ENCODE data around the gene COP1. TPM values are rescaled to one million over a fixed set of nuclear protein-coding genes. Genes with fewer than 3 reads are reported as not detected.

COP1 gene
- total RNA-seq, 1 experiment from 2014 or later: 71.0 TPM

- Histone ChIP-seq H3K27ac (ENCODE audit: low read length) (no peak overlapping the region), H3K36me3 (ENCODE audit: insufficient read depth, low read length) (peaks cover 40% of the 10 kb centered on the region), H3K4me2 (ENCODE audit: low read depth, low read length, poor library complexity, severe bottlenecking) (no peak overlapping the region), H3K4me1 (ENCODE audit: low read length) (peaks cover 28% of the 10 kb centered on the region), H3K9me3 (ENCODE audit: low read length) (no peaks in the 10 kb centered on the region), H3K9me2 (replicated peaks; ENCODE audit: insufficient read depth, low read length) (no peaks in the 10 kb centered on the region), H3K9ac (ENCODE audit: low read length) (no peak overlapping the region), H3K79me2 (ENCODE audit: low read length) (peaks cover 94% of the 10 kb centered on the region), H3K27me3 (ENCODE audit: low read length) (no peaks in the 10 kb centered on the region), H3K4me3 (ENCODE audit: low read length) (no peak overlapping the region), H2AFZ (ENCODE audit: low read length) (no peak overlapping the region), H4K20me1 (ENCODE audit: insufficient read depth, low read depth, low read length) (no peaks in the 10 kb centered on the region)
- no peak for DNase-seq
Observed at GRCh38 chr1:176174108-176174507, 33.0 kb downstream of the COP1 start.

- H4K20me1 ChIP-seq (ENCODE audit: insufficient read depth, low read depth, low read length): 0 out of 2 replicates have a peak, but pooled peaks cover 4% of the 10 kb centered on the region
- H3K4me2 ChIP-seq (ENCODE audit: low read depth, low read length, poor library complexity, severe bottlenecking): no peak overlapping the region
- H3K36me3 ChIP-seq (ENCODE audit: insufficient read depth, low read length): peaks cover 43% of the 10 kb centered on the region
- no peak for DNase-seq
- no peak overlapping the region for H2AFZ ChIP-seq (ENCODE audit: low read length)
- peaks cover 92% of the 10 kb centered on the region for H3K79me2 ChIP-seq (ENCODE audit: low read length)
- peaks cover 9% of the 10 kb centered on the region for H3K4me1 ChIP-seq (ENCODE audit: low read length)
- no peaks in the 10 kb centered on the region for H3K9me2 ChIP-seq (replicated peaks; ENCODE audit: insufficient read depth, low read length)
- H3K9ac ChIP-seq (ENCODE audit: low read length): no peak overlapping the region
- H3K9me3 ChIP-seq (ENCODE audit: low read length): no peaks in the 10 kb centered on the region
- no peaks in the 10 kb centered on the region for H3K27me3 ChIP-seq (ENCODE audit: low read length)
- no peak overlapping the region for H3K4me3 ChIP-seq (ENCODE audit: low read length)
- no peak overlapping the region for H3K27ac ChIP-seq (ENCODE audit: low read length)
Observed at GRCh38 chr1:176172215-176172614, 34.9 kb downstream of the COP1 start.

DNA sequence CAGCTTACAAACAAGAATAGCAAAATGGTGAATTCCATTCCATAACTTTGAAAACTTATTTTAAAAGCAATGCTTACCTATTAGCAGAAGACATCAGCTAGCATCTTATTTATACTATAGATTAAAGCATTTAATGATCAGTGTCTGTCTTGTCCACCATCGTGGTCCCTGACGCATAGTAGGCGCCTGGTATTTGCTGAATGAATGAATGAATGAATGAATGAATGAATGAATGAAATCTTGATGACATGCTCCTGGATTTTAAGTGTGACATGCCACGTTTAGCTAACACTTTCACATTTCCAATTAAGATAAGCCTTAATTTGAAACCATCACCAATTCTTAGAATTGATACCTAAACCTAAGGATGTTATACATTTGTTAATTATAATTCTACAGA is 39.9 kb downstream of the COP1 start:
- Histone ChIP-seq H3K9ac (ENCODE audit: low read length) (no peak overlapping the region), H3K79me2 (ENCODE audit: low read length) (peaks cover 93% of the 10 kb centered on the region), H3K4me1 (ENCODE audit: low read length) (no peaks in the 10 kb centered on the region), H3K27me3 (ENCODE audit: low read length) (no peaks in the 10 kb centered on the region), H3K27ac (ENCODE audit: low read length) (no peak overlapping the region), H2AFZ (ENCODE audit: low read length) (no peak overlapping the region), H3K4me2 (ENCODE audit: low read depth, low read length, poor library complexity, severe bottlenecking) (no peak overlapping the region), H3K4me3 (ENCODE audit: low read length) (no peak overlapping the region), H3K9me3 (ENCODE audit: low read length) (no peaks in the 10 kb centered on the region), H3K36me3 (ENCODE audit: insufficient read depth, low read length) (peaks cover 27% of the 10 kb centered on the region), H3K9me2 (replicated peaks; ENCODE audit: insufficient read depth, low read length) (no peaks in the 10 kb centered on the region), H4K20me1 (ENCODE audit: insufficient read depth, low read depth, low read length) (0 out of 2 replicates have a peak, but pooled peaks cover 4% of the 10 kb centered on the region)
- DNase-seq: no peak

GRCh38 chr1:176165573-176165972 is 41.5 kb downstream of the COP1 start:
- Histone ChIP-seq H3K27me3 (ENCODE audit: low read length) (no peaks in the 10 kb centered on the region), H3K27ac (ENCODE audit: low read length) (no peak overlapping the region), H3K4me1 (ENCODE audit: low read length) (no peaks in the 10 kb centered on the region), H3K9ac (ENCODE audit: low read length) (no peak overlapping the region), H2AFZ (ENCODE audit: low read length) (no peak overlapping the region), H3K79me2 (ENCODE audit: low read length) (peaks cover 97% of the 10 kb centered on the region), H3K4me2 (ENCODE audit: low read depth, low read length, poor library complexity, severe bottlenecking) (no peak overlapping the region), H3K4me3 (ENCODE audit: low read length) (no peak overlapping the region), H3K36me3 (ENCODE audit: insufficient read depth, low read length) (peaks cover 34% of the 10 kb centered on the region), H4K20me1 (ENCODE audit: insufficient read depth, low read depth, low read length) (0 out of 2 replicates have a peak, but pooled peaks cover 4% of the 10 kb centered on the region), H3K9me3 (ENCODE audit: low read length) (no peaks in the 10 kb centered on the region), H3K9me2 (replicated peaks; ENCODE audit: insufficient read depth, low read length) (no peaks in the 10 kb centered on the region)
- DNase-seq: no peak

- Histone ChIP-seq H2AFZ (ENCODE audit: low read length) (no peak overlapping the region), H3K4me3 (ENCODE audit: low read length) (no peak overlapping the region), H3K9me3 (ENCODE audit: low read length) (no peaks in the 10 kb centered on the region), H3K4me2 (ENCODE audit: low read depth, low read length, poor library complexity, severe bottlenecking) (no peak overlapping the region), H3K4me1 (ENCODE audit: low read length) (no peaks in the 10 kb centered on the region), H3K9ac (ENCODE audit: low read length) (no peak overlapping the region), H3K36me3 (ENCODE audit: insufficient read depth, low read length) (peaks cover 45% of the 10 kb centered on the region), H4K20me1 (ENCODE audit: insufficient read depth, low read depth, low read length) (0 out of 2 replicates have a peak, but pooled peaks cover 4% of the 10 kb centered on the region), H3K27ac (ENCODE audit: low read length) (no peak overlapping the region), H3K27me3 (ENCODE audit: low read length) (no peaks in the 10 kb centered on the region), H3K79me2 (ENCODE audit: low read length) (peaks cover 98% of the 10 kb centered on the region), H3K9me2 (replicated peaks; ENCODE audit: insufficient read depth, low read length) (no peaks in the 10 kb centered on the region)
- no peak for DNase-seq
Observed at GRCh38 chr1:176164014-176164678, 42.9 kb downstream of the COP1 start.

GRCh38 chr1:176159993-176160392 is 47.1 kb downstream of the COP1 start:
- Histone ChIP-seq H3K9ac (ENCODE audit: low read length) (no peak overlapping the region), H3K4me2 (ENCODE audit: low read depth, low read length, poor library complexity, severe bottlenecking) (no peak overlapping the region), H3K9me3 (ENCODE audit: low read length) (no peaks in the 10 kb centered on the region), H3K9me2 (replicated peaks; ENCODE audit: insufficient read depth, low read length) (no peaks in the 10 kb centered on the region), H3K36me3 (ENCODE audit: insufficient read depth, low read length) (peaks cover 63% of the 10 kb centered on the region), H4K20me1 (ENCODE audit: insufficient read depth, low read depth, low read length) (no peaks in the 10 kb centered on the region), H2AFZ (ENCODE audit: low read length) (no peak overlapping the region), H3K27ac (ENCODE audit: low read length) (no peak overlapping the region), H3K4me3 (ENCODE audit: low read length) (no peak overlapping the region), H3K4me1 (ENCODE audit: low read length) (no peaks in the 10 kb centered on the region), H3K79me2 (ENCODE audit: low read length) (peaks cover 99% of the 10 kb centered on the region), H3K27me3 (ENCODE audit: low read length) (no peaks in the 10 kb centered on the region)
- DNase-seq: no peak

DNA sequence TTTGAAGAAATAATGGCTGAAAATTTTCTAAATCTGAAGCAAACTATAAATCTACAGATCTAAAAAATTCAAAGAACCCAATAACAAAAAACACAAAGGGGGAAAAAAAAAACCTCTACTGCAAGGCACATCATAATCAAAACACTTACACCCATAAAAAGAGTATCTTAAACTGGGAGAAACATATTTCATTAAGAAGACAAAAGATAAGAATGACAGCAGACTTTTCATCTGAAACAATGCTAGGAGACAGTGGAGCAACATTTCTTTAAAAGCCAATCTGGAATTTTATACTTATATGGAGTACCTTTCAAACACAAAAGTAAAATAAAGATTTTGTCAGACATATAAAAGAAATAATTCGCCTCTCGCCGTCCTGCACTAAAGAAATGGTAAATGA is 49.1 kb downstream of the COP1 start:
- Histone ChIP-seq H3K9ac (ENCODE audit: low read length) (no peak overlapping the region), H4K20me1 (ENCODE audit: insufficient read depth, low read depth, low read length) (no peaks in the 10 kb centered on the region), H3K4me2 (ENCODE audit: low read depth, low read length, poor library complexity, severe bottlenecking) (no peak overlapping the region), H3K4me1 (ENCODE audit: low read length) (no peaks in the 10 kb centered on the region), H3K4me3 (ENCODE audit: low read length) (no peak overlapping the region), H3K79me2 (ENCODE audit: low read length) (peaks cover 98% of the 10 kb centered on the region), H3K36me3 (ENCODE audit: insufficient read depth, low read length) (peaks cover 63% of the 10 kb centered on the region), H3K9me2 (replicated peaks; ENCODE audit: insufficient read depth, low read length) (no peaks in the 10 kb centered on the region), H3K27me3 (ENCODE audit: low read length) (no peaks in the 10 kb centered on the region), H3K27ac (ENCODE audit: low read length) (no peak overlapping the region), H2AFZ (ENCODE audit: low read length) (no peak overlapping the region), H3K9me3 (ENCODE audit: low read length) (no peaks in the 10 kb centered on the region)
- DNase-seq: no peak

GRCh38 chr1:176149939-176150807 is 56.9 kb downstream of the COP1 start:
- H2AFZ ChIP-seq (ENCODE audit: low read length): no peak overlapping the region
- H3K9me2 ChIP-seq (replicated peaks; ENCODE audit: insufficient read depth, low read length): no peaks in the 10 kb centered on the region
- no peak overlapping the region for H3K9ac ChIP-seq (ENCODE audit: low read length)
- H3K27ac ChIP-seq (ENCODE audit: low read length): no peak overlapping the region
- H3K4me2 ChIP-seq (ENCODE audit: low read depth, low read length, poor library complexity, severe bottlenecking): no peak overlapping the region
- no peaks in the 10 kb centered on the region for H4K20me1 ChIP-seq (ENCODE audit: insufficient read depth, low read depth, low read length)
- peaks cover 36% of the 10 kb centered on the region for H3K36me3 ChIP-seq (ENCODE audit: insufficient read depth, low read length)
- no peaks in the 10 kb centered on the region for H3K27me3 ChIP-seq (ENCODE audit: low read length)
- H3K4me1 ChIP-seq (ENCODE audit: low read length): no peaks in the 10 kb centered on the region
- H3K9me3 ChIP-seq (ENCODE audit: low read length): no peaks in the 10 kb centered on the region
- DNase-seq: no peak
- H3K79me2 ChIP-seq (ENCODE audit: low read length): peaks cover 96% of the 10 kb centered on the region
- H3K4me3 ChIP-seq (ENCODE audit: low read length): no peak overlapping the region

All from Karpas-422 (cell line).